IMR-90 (cell line): Measurements from ENCODE around the gene KCNK5. TPM values are rescaled to one million over a fixed set of nuclear protein-coding genes. Genes with fewer than 3 reads are reported as not detected.

ENCODE experiments used
- ATAC-seq: fragments of 200-7000 bp; cut with Tn5 transposase; 2 replicates; pipeline ENCODE4 v1.9.1; 2020; ENCODE audit warnings: low read depth, mild to moderate bottlenecking, moderate library complexity
- BruUV-seq: library from RNA; stranded (reverse); fragments of 400-500 nt; replicated peaks from 2 replicates; lab custom pipeline; 2021; lab: Mats Ljungman, UMichigan
- CTCF ChIA-PET: fragments of 300-600 bp; formaldehyde crosslinking; extraction: SDS; loops from one replicate; lab custom pipeline; 2021; ENCODE audit warnings: antibody characterized with exemption; lab: Yijun Ruan, JAX
- POLR2A ChIA-PET: fragments of 300-600 bp; sonication (Branson Sonifier 250); formaldehyde crosslinking; loops from one replicate; lab custom pipeline; 2022; ENCODE audit warnings: antibody characterized with exemption; ENCODE audit not compliant: unreplicated experiment; lab: Charles Lee
- DNase-seq: peaks from one replicate; pipeline ENCODE4 v3.0.0; 2013
- H2AFZ ChIP-seq: replicated peaks from 2 replicates; pipeline ENCODE3; 2013; ENCODE audit warnings: low read length, mild to moderate bottlenecking; ENCODE audit not compliant: poor library complexity
- H2AK5ac ChIP-seq: 2 replicates; pipeline ENCODE4 v1.6.1; 2013; ENCODE audit warnings: low read depth, low read length, inconsistent platforms
- H2AK9ac ChIP-seq: replicated peaks from 2 replicates; pipeline ENCODE3; 2013; ENCODE audit warnings: mild to moderate bottlenecking, low read depth, low read length, moderate library complexity; ENCODE audit not compliant: poor library complexity
- H2BK120ac ChIP-seq: 2 replicates; pipeline ENCODE4 v1.6.1; 2013; ENCODE audit warnings: low read depth, low read length, inconsistent platforms
- H2BK15ac ChIP-seq: 3 replicates; pipeline ENCODE4 v1.6.1; 2013; ENCODE audit warnings: low read depth, low read length, inconsistent platforms
- H2BK20ac ChIP-seq: 2 replicates; pipeline ENCODE4 v1.6.1; 2013; ENCODE audit warnings: low read depth, mild to moderate bottlenecking, inconsistent platforms, low read length, moderate library complexity
- H2BK5ac ChIP-seq: 2 replicates; pipeline ENCODE4 v1.6.1; 2013; ENCODE audit warnings: mild to moderate bottlenecking, low read depth, low read length, inconsistent platforms; ENCODE audit not compliant: poor library complexity, severe bottlenecking
- H3K14ac ChIP-seq: replicated peaks from 2 replicates; pipeline ENCODE4 v1.6.1; 2013; ENCODE audit warnings: low read depth, low read length, inconsistent platforms
- H3K18ac ChIP-seq: 2 replicates; pipeline ENCODE4 v1.6.1; 2013; ENCODE audit warnings: low read depth, low read length, control low read depth
- H3K23ac ChIP-seq: 2 replicates; pipeline ENCODE4 v1.6.1; 2013; ENCODE audit warnings: low read depth, low read length, inconsistent platforms
- H3K27ac ChIP-seq: 2 replicates; pipeline ENCODE4 v1.5.1; 2013; ENCODE audit warnings: mild to moderate bottlenecking, control low read depth, low read length; ENCODE audit not compliant: insufficient read depth
- H3K27me3 ChIP-seq: 2 replicates; pipeline ENCODE4 v1.6.1; 2013; ENCODE audit warnings: low read length; ENCODE audit not compliant: control insufficient read depth, insufficient read depth
- H3K36me3 ChIP-seq: 2 replicates; pipeline ENCODE4 v1.6.1; 2013; ENCODE audit warnings: low read length, mixed read lengths; ENCODE audit not compliant: control insufficient read depth, insufficient read depth
- H3K4ac ChIP-seq: 2 replicates; pipeline ENCODE4 v1.6.1; 2013; ENCODE audit warnings: low read depth, low read length, inconsistent platforms
- H3K4me1 ChIP-seq: 2 replicates; pipeline ENCODE4 v1.6.1; 2013; ENCODE audit warnings: low read length, mixed read lengths; ENCODE audit not compliant: control insufficient read depth, insufficient read depth
- H3K4me2 ChIP-seq: 2 replicates; pipeline ENCODE4 v1.6.1; 2013; ENCODE audit warnings: low read depth, mild to moderate bottlenecking, control low read depth, low read length, moderate library complexity
- H3K4me3 ChIP-seq: 2 replicates; pipeline ENCODE4 v1.5.1; 2013; ENCODE audit warnings: low read depth, mild to moderate bottlenecking, control low read depth, low read length, moderate library complexity; ENCODE audit not compliant: insufficient read depth
- H3K56ac ChIP-seq: 2 replicates; pipeline ENCODE4 v1.6.1; 2013; ENCODE audit warnings: low read length, inconsistent platforms; ENCODE audit not compliant: insufficient read depth; ENCODE audit errors: extremely low read depth
- H3K79me1 ChIP-seq, 2 experiments: 2 replicates each; pipeline ENCODE4 v1.6.1; 2013; ENCODE audit warnings: low read length in 2 of 2, inconsistent platforms in 1 of 2, low read depth in 1 of 2
- H3K9ac ChIP-seq: 2 replicates; pipeline ENCODE4 v1.6.1; 2013; ENCODE audit warnings: low read depth, low read length, control low read depth
- H3K9me1 ChIP-seq: 2 replicates; pipeline ENCODE4 v1.6.1; 2013; ENCODE audit warnings: low read length, inconsistent platforms; ENCODE audit not compliant: insufficient read depth
- H3K9me3 ChIP-seq: 2 replicates; pipeline ENCODE4 v1.6.1; 2013; ENCODE audit warnings: low read length; ENCODE audit not compliant: control insufficient read depth, insufficient read depth
- H4K20me1 ChIP-seq: 2 replicates; pipeline ENCODE4 v1.6.1; 2013; ENCODE audit warnings: low read length, inconsistent platforms; ENCODE audit not compliant: insufficient read depth
- H4K5ac ChIP-seq: 2 replicates; pipeline ENCODE4 v1.6.1; 2013; ENCODE audit warnings: mild to moderate bottlenecking, low read depth, low read length, control low read depth
- H4K8ac ChIP-seq, 2 experiments: 2 replicates each; pipeline ENCODE4 v1.6.1; 2013; ENCODE audit warnings: low read depth in 2 of 2, low read length in 2 of 2, control low read depth in 1 of 2, inconsistent platforms in 1 of 2
- H4K91ac ChIP-seq: 2 replicates; pipeline ENCODE4 v1.6.1; 2013; ENCODE audit warnings: low read depth, low read length, inconsistent platforms; ENCODE audit not compliant: insufficient read depth
- MXI1 ChIP-seq: IDR thresholded peaks from 2 replicates; pipeline ENCODE4 v1.6.1; 2012; ENCODE audit warnings: low read depth, mild to moderate bottlenecking, low read length, moderate library complexity, borderline replicate concordance
- NFE2L2 ChIP-seq: fragments of 150-350 bp; IDR thresholded peaks from 2 replicates; pipeline ENCODE4 v1.6.1; 2016; ENCODE audit warnings: low read depth, mild to moderate bottlenecking, low read length
- WGBS, 2 experiments: methylation state at CpG; one replicate each; pipeline versions ENCODE4 v1.1.5 to v1.1.7; 2013; ENCODE audit warnings: missing lambda C conversion rate in 2 of 2; ENCODE audit not compliant: insufficient read length in 1 of 2; ENCODE audit errors: extremely low coverage in 2 of 2; 5-methylcytosine and 5-hydroxymethylcytosine counted together
- dilution Hi-C: fragments of 300-500 bp; cut with HindIII; formaldehyde crosslinking; loops from one replicate; pipeline ENCODE4 v1.14.3; 2018; ENCODE audit warnings: low sequenced_read_pairs; ENCODE audit not compliant: unreplicated experiment
- in situ Hi-C: fragments of 300-500 bp; cut with MboI; formaldehyde crosslinking; loops from 3 replicates; pipeline ENCODE4 v1.14.3; 2019; ENCODE audit warnings: low sequenced_read_pairs, inconsistent platforms, mixed read lengths
- intact Hi-C: fragments of 100-400 bp; cut with micrococcal nuclease; formaldehyde crosslinking; loops from 2 replicates; pipeline ENCODE4 v1.10.0; 2022
- polyA plus RNA-seq, 3 experiments: library from polyadenylated mRNA; depleted of rRNA; stranded (reverse); fragments of >200 nt; gene quantifications; 2 replicates each; pipeline ENCODE4 v1.2.3, GENCODE V29; 2012; ENCODE audit warnings: low replicate concordance in 1 of 3
- total RNA-seq: library from RNA; depleted of rRNA; stranded (reverse); fragments of >200 nt; gene quantifications from 2 replicates; pipeline ENCODE4 v1.2.3, GENCODE V29; 2012

Gene KCNK5
- total and polyA plus RNA-seq, 2 of the 4 experiments (the other 2 are of a cell fraction) = not detected

DNA sequence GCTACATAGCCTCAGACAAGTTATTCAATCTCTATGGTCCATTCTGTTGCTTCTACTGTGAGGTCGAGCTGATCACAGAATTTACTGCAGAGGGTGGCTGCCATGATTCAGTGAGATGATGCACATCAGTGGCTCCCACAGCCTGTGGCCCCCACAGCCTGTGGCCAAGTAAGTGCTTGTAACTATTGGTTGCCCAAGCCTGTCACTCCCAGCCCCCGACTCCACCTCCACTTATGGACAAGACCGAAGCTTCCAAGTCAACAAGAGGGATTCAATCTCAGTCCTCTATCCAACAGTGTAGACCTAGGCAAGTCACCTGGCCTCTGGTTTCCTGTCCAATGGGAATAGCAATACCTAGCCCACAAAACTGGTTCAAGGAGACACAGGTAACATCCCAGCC lies 8.2 kb downstream of the KCNK5 start:
- DNase-seq (no peak), ATAC-seq (no peak)
- no peak overlapping the region for H4K5ac ChIP-seq
- no peak overlapping the region for H2BK15ac ChIP-seq
- no peak overlapping the region for H3K56ac ChIP-seq
- no peaks in the 10 kb centered on the region for H3K79me1 ChIP-seq
- H3K18ac ChIP-seq = no peak overlapping the region
- no peak for TF ChIP-seq NFE2L2
- TF ChIP-seq MXI1 = no peak
- no peaks in the 10 kb centered on the region for H3K36me3 ChIP-seq
- ChIA-PET POLR2A (no interaction called here), CTCF (no interaction called here)
- no peaks in the 10 kb centered on the region for H3K9me1 ChIP-seq
- no peak overlapping the region for H3K4ac ChIP-seq
- no peaks in the 10 kb centered on the region for H4K20me1 ChIP-seq
- H2AK9ac ChIP-seq = no peak overlapping the region
- H3K27me3 ChIP-seq = no peaks in the 10 kb centered on the region
- no peak overlapping the region for H2BK5ac ChIP-seq
- no TSS peak for BruUV-seq
- dilution Hi-C loops = no loop called here
- intact Hi-C loops = no loop called here
- H2BK20ac ChIP-seq = no peak overlapping the region
- no peak overlapping the region for H3K9ac ChIP-seq
- no peak overlapping the region for H3K4me2 ChIP-seq
- no peak overlapping the region for H4K91ac ChIP-seq
- H3K27ac ChIP-seq = no peak overlapping the region
- no peak overlapping the region for H3K14ac ChIP-seq
- H3K4me1 ChIP-seq = no peaks in the 10 kb centered on the region
- WGBS, 2 experiments = 46% methylated on average over 3 of the region's 3 CpGs; no CpG with 5 or more reads in 1 of the 2 experiments
- in situ Hi-C loops = no loop called here
- H4K8ac ChIP-seq = no peak overlapping the region
- H2AFZ ChIP-seq = no peak overlapping the region
- H3K4me3 ChIP-seq = no peak overlapping the region
- no peak overlapping the region for H3K23ac ChIP-seq
- H2AK5ac ChIP-seq = no peak overlapping the region
- H3K9me3 ChIP-seq = no peaks in the 10 kb centered on the region
- H2BK120ac ChIP-seq = no peak overlapping the region
